ENCODE measurements around the gene ZFAND2B.

ZFAND2B gene

DNA sequence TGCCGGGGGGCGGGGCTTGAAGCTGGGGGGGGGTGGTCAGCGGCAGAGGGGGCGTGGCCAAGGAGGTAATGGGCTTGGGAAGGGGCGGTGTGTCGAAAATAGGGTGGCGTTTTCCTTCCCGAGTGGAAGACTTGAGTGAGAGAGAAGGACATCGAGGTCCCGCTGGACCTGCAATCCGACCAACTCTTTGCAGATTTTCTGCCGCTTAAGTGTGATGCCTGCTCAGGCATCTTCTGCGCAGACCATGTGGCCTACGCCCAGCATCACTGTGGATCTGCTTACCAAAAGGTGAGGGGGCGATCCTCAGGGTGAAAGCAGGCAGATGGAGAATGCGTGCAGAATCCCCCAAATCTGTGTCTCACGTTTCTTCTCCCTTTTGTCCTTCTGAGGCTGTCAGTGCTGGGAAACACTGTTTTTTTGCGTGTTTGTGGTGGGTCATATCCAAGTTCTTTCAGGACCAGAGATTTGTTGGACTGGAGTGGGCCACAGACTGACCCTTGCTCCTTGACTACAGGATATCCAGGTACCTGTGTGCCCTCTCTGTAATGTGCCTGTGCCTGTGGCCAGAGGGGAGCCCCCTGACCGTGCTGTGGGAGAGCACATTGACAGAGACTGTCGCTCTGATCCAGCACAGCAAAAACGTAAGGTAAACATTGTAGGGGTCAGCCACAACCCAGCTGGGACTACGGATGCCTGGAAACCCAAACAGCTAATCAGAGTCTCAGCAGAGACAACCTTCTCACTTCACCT, 727 bp downstream of the ZFAND2B start:
- DNase-seq, result no peak

DNA sequence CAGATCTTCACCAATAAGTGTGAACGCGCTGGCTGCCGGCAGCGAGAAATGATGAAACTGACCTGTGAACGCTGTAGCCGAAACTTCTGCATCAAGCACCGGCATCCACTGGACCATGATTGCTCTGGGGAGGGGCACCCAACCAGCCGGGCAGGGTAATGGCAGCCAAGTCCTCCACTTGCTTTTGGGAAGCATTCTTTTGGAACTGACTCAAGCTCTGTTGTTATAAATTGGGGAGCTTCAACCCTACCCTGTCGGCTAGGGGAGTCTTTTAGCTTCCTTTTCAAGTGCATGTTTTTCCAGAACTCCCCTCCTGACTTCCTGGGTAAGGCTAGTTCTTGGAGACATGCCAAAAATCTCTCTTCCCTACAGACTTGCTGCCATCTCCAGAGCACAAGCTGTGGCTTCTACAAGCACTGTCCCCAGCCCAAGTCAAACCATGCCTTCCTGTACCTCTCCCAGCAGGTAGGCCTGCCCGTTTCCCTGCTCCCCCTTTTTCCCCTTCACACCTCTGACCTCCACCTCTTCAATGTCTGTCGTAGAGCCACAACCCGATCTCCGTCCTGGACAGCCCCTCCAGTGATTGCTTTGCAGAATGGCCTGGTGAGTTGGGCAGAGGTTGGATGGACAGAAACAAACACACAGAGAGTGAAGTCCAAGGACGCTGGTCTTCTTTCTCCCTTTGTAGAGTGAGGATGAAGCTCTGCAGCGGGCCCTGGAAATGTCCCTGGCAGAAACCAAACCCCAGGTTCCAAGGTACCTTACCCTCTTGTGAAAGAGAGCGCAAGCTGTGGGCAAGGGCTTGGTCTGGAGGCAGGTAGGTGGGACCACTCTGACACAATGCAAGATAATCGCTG, 1.5 kb downstream of the ZFAND2B start:
- no peak for DNase-seq

DNA sequence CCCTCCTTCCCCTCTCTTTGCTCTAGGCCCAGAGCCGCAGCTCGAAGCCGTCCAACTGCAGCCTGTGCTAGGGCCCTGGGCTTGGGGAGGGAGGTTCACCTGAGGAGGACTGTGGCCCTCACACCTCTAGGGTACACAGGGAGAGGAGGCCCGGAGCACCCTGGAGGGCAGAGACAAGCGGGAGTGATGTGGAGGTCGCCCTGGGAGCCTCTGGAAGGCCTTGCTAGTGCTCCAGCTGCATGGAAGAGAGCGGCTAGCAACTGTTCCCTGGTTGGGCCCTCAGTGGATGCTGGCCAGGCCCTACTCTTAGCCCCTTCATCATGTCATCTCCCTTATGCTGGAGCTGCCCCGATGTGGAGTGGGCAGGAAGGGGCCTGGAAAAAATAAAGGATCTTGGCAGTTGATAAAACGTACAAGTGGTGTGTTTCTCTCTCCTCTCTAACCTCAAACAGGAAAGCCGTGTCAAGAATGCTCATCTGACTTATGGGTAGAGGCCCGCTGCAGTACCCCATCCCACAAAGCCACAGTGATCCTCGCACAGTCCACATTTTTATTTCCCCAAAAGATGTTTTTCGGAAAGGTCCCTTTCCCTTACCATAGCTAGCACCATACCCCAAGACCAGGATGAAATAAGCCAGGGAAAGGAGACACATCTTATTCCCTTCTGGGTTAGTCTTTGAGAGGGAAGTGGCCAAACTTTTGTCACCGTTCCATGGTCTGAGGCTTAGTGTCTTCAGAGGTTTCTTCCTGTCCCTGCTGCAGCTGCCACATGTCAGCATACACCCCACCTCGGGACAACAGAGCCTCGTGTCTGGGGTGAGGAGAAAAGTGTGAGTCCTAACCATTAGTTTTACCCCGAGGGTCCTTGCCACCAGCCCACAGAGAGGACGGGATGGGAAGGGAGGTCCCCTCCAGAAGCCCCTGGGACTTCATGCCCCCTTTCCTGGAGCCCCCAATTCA, 2.9 kb downstream of the ZFAND2B start:
- no peak for DNase-seq

- no peak for DNase-seq
These were observed 3.8 kb downstream of the ZFAND2B start for GRCh38 chr2:219210196-219210885.

- no peak for DNase-seq
These were observed 4.3 kb downstream of the ZFAND2B start for GRCh38 chr2:219210886-219211362.

GRCh38 chr2:219213026-219213415, 6.4 kb downstream of the ZFAND2B start:
- no peak for DNase-seq

GRCh38 chr2:219213486-219214071, 7.0 kb downstream of the ZFAND2B start:
- DNase-seq, result no peak

GRCh38 chr2:219214141-219214540, 7.6 kb downstream of the ZFAND2B start:
- no peak for DNase-seq

DNA sequence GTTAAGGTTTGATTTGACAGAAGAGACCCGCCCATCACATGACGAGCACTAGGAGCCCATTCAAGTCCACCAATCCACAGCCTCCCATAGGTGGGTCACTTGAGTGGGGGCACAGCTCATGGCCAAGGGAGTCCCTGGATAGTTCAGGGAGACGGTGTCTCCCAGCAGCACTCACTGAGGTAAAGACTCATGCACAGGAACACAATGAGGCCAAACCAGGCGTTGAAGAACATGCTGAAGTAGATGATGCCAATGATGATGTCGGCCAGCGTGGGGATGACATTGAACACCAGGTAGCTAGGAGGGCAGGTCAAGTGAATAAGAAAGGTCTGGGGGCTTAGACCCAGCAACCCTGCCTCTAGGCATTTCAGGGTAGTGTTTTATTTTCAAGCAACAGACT, 8.2 kb downstream of the ZFAND2B start:
- DNase-seq, result no peak

- DNase-seq, result no peak
These were observed 9.4 kb downstream of the ZFAND2B start for GRCh38 chr2:219215871-219216534.

- DNase-seq, result no peak
These were observed 9.9 kb downstream of the ZFAND2B start for GRCh38 chr2:219216535-219216915.

DNA sequence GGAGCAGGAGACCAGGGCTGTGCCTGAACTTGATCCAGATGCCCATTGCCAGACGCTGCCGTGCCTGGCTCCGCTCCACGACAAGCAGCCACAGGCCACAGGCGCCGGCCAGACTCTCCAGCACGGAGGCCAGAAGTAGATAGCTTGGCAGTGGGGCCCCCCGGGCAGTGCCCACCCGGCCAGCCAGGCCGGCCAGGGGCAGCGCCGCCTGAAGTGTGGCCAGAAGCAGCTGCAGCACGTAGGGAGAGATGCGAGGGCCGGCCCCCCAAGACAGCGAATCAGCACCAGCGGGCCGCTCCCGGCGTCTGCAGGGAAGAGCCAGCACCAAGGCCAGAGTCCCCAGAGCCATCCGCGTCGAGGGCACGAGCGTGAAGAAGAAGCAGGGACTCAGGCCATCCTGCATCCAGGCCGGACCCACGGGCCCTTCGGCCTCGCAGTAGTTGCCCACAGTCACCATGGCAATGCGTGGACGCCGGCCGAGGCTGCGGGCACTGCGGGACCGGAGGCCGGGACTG, 11.7 kb downstream of the ZFAND2B start:
- DNase-seq, result no peak

DNA sequence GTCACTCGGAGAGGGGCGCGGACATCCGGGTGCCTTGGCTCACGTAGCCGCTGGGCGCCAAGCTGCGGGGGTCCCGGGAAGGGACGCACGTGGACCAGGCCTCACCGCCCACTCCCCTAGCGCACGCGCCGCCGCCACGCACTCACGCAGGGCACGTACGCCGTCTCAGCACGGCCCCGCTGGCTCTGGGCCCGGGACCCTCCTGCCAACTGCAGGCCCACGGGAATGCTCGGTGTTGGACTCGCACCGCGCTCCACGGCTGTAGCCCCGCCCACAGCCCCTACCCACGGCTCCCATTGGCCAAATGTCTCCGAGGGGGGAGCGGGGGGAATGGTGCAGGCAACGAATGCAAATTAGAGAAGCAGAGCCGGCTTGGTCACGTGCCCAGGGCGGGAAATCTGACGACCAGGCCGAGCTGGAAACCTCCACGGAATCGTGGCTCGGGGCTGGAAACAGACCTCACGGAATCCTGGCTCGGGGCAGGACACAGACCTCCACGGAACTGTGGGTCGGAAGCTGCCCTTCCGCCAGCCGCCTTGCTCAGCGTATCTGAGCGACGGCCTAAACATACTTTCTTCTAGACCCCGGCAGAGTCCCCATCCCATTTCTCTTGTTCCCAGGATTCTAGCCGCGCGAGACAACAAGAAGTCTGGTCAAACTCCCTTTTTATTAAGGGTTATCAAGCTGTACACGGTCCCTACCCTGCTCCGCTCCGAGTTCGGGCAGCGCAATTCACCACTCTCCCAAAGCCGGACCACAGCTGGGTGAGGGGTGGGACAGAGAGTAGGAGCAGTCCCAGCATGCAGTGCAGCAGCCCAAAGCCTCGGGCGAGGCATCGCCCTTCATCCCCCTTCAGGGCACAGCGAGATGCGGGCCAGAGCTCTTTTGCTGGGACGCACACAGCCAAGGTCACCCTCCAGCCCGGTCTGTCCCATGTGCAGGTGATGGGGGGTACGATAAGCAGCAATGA, 12.4 kb downstream of the ZFAND2B start, which contains the start of gene ABCB6:
ABCB6 (minus strand) TSS at position 227 of the 970 bp plus-strand sequence. CDS start 285 bp downstream, outside the sequence.
- DNase-seq, result no peak

DNA sequence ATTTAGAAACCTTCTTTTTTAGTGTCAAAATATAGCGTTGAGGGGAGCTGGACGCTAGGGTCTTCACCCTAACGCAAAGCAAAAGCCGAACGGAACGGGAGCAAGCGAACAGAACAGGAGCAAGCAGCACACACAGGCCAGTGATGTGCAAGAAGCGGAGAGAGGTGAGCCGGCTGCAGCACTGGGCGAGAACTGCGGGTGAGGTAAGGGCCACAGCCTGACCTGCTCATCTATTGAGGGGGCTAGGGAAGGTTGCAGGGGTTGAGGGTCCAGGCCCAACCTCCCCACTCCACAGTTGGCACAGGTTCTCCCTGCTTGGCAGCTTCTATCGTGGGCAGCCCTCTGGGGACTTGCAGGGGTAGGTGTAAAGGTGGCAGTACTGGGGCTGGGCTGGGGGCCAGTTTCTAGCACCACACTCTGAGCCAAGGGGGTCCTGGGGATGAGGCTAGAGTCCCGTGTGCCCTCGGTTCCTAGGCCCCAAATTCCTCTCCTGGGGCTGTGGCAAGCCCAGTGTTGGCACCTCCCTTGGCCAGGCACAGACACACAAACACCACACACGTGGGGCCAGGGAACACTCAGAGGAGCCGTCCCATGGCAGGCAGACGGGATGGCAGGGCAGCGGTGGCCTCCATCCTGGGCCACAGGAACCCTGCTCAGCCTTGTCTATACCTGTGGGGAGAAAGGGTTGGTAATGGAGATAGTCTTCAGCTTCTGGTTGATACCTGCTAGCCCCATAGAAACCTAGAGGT, 13.4 kb downstream of the ZFAND2B start:
- no peak for DNase-seq

DNA sequence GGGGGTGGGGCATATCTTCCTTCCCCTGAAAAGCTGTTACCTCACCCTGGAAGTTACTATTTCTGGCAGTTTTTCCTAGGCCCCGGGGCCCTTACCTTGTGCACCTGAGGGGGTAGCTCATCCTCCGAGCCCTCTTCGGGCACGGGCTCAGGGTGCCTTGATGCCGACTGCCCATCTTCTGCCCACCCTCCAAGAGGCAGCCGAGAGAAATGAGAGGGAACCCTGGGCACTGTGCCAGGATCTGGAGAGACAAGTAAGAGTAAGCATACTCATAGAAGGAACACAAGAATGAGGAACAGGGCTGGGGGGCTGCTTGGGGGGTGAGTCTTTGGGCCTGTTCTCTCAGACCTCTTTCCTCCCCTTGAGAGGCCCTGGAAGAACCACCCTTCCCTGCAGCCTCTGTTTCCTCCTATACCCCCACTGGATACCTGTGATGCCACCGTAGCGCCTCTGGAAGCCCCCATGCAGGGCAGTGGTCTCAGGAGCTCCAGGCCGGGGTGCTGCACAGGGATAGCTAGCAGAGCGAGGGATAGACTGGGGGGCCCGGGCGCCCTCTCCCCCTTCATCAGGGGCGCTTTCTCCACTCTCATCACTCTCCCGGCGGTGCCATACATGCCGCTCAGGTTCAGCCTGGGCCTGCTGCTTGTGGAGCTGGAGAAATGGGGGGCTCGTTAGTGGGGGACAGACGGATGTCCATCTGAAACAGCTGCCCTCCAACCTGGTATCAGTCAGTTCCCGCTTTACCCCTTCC, 14.2 kb downstream of the ZFAND2B start:
- no peak for DNase-seq

DNA sequence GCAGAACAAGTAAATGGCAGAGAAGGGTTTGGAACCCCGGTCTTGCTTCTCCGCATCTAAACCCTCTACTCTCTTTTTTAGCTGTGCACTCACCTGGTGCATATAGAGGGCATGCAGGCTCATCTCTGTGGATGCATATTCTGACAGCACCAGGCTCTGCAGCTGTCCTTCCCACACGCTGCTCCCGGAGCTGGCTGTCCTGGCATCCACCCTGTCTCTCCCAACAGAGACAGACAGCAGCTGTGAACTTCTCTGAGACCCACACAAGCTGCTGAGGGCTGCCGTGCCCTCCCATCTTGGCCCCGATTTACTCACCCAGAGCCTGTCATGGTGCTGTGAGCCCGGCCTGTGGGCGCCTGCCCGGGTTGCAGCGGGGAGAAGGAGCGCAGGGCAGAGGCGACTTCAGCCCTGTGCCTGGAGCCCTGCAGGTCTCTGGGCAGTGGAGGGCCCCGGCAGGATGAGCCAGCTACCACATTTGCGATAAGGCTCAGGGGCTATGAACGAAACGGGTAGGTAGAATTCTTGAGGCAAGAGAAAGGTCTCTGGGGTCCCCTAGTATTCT, 15.5 kb downstream of the ZFAND2B start:
- no peak for DNase-seq

DNA sequence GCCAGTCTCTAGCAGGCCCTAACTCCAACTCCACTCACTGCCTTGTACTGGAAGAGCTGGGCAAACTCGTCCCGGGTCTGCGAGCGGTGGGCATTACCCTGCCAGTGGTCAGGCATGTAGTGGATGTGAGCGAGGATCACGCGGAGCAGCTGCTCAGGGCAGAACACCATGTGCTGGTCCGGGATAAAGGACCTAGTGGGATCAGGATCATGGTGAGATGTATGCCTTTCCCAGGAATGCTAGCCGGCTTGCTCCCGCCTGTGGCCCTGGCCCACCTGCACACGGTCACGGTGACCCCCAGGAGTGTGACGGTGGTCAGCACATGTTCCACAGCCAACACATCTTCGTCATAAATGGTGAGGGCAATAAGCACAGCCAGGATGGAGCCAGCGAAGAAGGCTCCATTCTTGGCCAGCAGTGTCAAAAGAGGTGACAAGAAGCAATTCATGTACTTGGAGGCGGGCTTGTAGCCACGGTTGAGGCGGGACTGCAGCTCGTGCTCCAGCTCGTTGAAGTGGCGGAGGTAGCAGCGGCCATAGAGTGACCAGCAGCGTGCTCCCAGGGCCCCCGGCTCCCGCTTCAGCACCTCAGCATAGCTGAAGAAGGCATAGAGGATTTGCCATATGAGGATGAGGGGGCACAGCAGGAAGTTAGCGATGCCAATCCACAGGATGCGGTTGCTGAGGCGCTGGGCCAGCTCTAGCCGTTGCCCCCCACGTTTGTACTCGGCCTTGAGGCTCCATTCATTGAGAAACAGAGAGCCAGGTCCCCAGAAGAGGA, 17.4 kb downstream of the ZFAND2B start:
- DNase-seq, result no peak

All from cortex of kidney (tissue), 1 donor.